Measurements from ENCODE around the gene HNRNPUL1. TPM values are rescaled to one million over a fixed set of nuclear protein-coding genes. Genes with fewer than 3 reads are reported as not detected.

Gene HNRNPUL1

DNA sequence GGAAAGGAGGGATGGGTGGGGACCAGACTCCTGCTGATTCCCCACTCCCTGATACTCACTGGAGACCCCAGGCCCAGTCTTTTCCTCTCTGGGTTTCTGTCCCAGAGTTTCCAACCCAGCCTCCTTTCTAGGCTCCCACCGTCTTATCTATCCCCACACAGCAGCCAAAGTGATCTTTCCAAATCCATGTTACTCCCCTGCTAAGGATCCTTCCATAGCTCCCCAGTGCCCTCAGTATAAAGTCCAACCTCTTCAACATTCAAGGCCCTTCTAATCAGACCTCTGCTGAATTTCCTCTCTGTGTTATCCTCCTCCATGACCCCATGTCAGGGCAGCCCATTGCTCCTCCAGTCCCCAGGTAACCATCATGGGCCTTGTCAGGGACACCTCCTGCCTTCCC is 90.9 kb downstream of the HNRNPUL1 start:
- H3K18ac ChIP-seq (ENCODE audit: low read length) = no peak overlapping the region
- no peak overlapping the region for H3K9ac ChIP-seq (ENCODE audit: low read depth, low read length, poor library complexity)
- peak overlapping the region; percentile 89 for H2AK5ac ChIP-seq (ENCODE audit: low read depth, low read length)
- H3K9me3 ChIP-seq (replicated peaks in 1 of 2; ENCODE audit: control insufficient read depth in 2 of 2, insufficient read depth in 1 of 2, low read depth in 1 of 2, low read length in 2 of 2) = peaks cover 0 to 1% of the 10 kb centered on the region in 2 donors
- no peak overlapping the region for H2BK12ac ChIP-seq (ENCODE audit: low read length)
- DNase-seq (ENCODE audit: low spot score) = no peak
- no peaks in the 10 kb centered on the region for H3K79me1 ChIP-seq (ENCODE audit: low read depth, low read length)
- H3K36me3 ChIP-seq (replicated peaks in 1 of 2; ENCODE audit: control insufficient read depth in 2 of 2, insufficient read depth in 2 of 2, low read length in 2 of 2) = no peaks in the 10 kb centered on the region
- peaks cover 0 to 37% (median 25%) of the 10 kb centered on the region in 3 experiments for H3K27me3 ChIP-seq (ENCODE audit: control insufficient read depth in 3 of 3, insufficient read depth in 3 of 3, low read depth in 1 of 3, low read length in 3 of 3)
- no peak overlapping the region for H2BK120ac ChIP-seq (ENCODE audit: low read depth, low read length)
- no peak overlapping the region for H4K8ac ChIP-seq (ENCODE audit: low read depth, low read length)
- no peak overlapping the region for H3K4ac ChIP-seq (ENCODE audit: low read length)
- H3K23ac ChIP-seq (ENCODE audit: low read depth, low read length, poor library complexity) = no peak overlapping the region
- no peak overlapping the region for H3K27ac ChIP-seq (replicated peaks; ENCODE audit: low read length)
- H3K4me3 ChIP-seq (ENCODE audit: low read length in 2 of 2) = no peak overlapping the region
- H3K4me2 ChIP-seq (ENCODE audit: insufficient read depth, low read length, poor library complexity, severe bottlenecking) = no peak overlapping the region
- H2BK15ac ChIP-seq (ENCODE audit: low read length) = no peak overlapping the region
- WGBS, 2 donors (ENCODE audit: extremely low coverage in 2 of 2, insufficient read length in 2 of 2, insufficient replicate concordance in 1 of 2) = no CpG with 5 or more reads among the region's 1 CpG
- H3K4me1 ChIP-seq (ENCODE audit: control insufficient read depth in 2 of 2, insufficient read depth in 1 of 2, low read depth in 1 of 2, low read length in 2 of 2) = peaks cover 14 to 23% of the 10 kb centered on the region in 2 donors
- H4K91ac ChIP-seq (ENCODE audit: low read depth, low read length, poor library complexity) = no peak overlapping the region
- H2BK5ac ChIP-seq (ENCODE audit: low read length) = no peak overlapping the region
- H3K14ac ChIP-seq (ENCODE audit: low read length) = no peak overlapping the region
- H2AFZ ChIP-seq (ENCODE audit: low read length) = no peak overlapping the region

- Histone ChIP-seq H2BK12ac (ENCODE audit: low read length) (no peak overlapping the region), H3K4me2 (ENCODE audit: insufficient read depth, low read length, poor library complexity, severe bottlenecking) (no peak overlapping the region), H3K9me3 (replicated peaks in 1 of 2; ENCODE audit: control insufficient read depth in 2 of 2, insufficient read depth in 1 of 2, low read depth in 1 of 2, low read length in 2 of 2) (peaks cover 0 to 1% of the 10 kb centered on the region in 2 donors), H3K27ac (replicated peaks; ENCODE audit: low read length) (no peak overlapping the region), H3K27me3 (ENCODE audit: control insufficient read depth in 3 of 3, insufficient read depth in 3 of 3, low read depth in 1 of 3, low read length in 3 of 3) (peaks cover 0 to 32% (median 25%) of the 10 kb centered on the region in 3 experiments), H2AK5ac (ENCODE audit: low read depth, low read length) (no peak overlapping the region), H4K91ac (ENCODE audit: low read depth, low read length, poor library complexity) (no peak overlapping the region), H2AFZ (ENCODE audit: low read length) (no peak overlapping the region), H2BK120ac (ENCODE audit: low read depth, low read length) (no peak overlapping the region), H3K4ac (ENCODE audit: low read length) (no peak overlapping the region), H4K8ac (ENCODE audit: low read depth, low read length) (no peak overlapping the region), H3K9ac (ENCODE audit: low read depth, low read length, poor library complexity) (no peak overlapping the region), H3K18ac (ENCODE audit: low read length) (no peak overlapping the region), H3K23ac (ENCODE audit: low read depth, low read length, poor library complexity) (no peak overlapping the region), H3K36me3 (replicated peaks in 1 of 2; ENCODE audit: control insufficient read depth in 2 of 2, insufficient read depth in 2 of 2, low read length in 2 of 2) (no peaks in the 10 kb centered on the region), H2BK5ac (ENCODE audit: low read length) (no peak overlapping the region), H3K4me1 (ENCODE audit: control insufficient read depth in 2 of 2, insufficient read depth in 1 of 2, low read depth in 1 of 2, low read length in 2 of 2) (peaks cover 12 to 20% of the 10 kb centered on the region in 2 donors), H3K79me1 (ENCODE audit: low read depth, low read length) (no peaks in the 10 kb centered on the region), H3K4me3 (ENCODE audit: low read length in 2 of 2) (no peak overlapping the region), H3K14ac (ENCODE audit: low read length) (no peak overlapping the region), H2BK15ac (ENCODE audit: low read length) (no peak overlapping the region)
- WGBS, 2 donors (ENCODE audit: extremely low coverage in 2 of 2, insufficient read length in 2 of 2, insufficient replicate concordance in 1 of 2) = no CpG with 5 or more reads among the region's 3 CpGs
- no peak for DNase-seq (ENCODE audit: low spot score)
Observed at GRCh38 chr19:41355802-41356201, 91.6 kb downstream of the HNRNPUL1 start.

DNA sequence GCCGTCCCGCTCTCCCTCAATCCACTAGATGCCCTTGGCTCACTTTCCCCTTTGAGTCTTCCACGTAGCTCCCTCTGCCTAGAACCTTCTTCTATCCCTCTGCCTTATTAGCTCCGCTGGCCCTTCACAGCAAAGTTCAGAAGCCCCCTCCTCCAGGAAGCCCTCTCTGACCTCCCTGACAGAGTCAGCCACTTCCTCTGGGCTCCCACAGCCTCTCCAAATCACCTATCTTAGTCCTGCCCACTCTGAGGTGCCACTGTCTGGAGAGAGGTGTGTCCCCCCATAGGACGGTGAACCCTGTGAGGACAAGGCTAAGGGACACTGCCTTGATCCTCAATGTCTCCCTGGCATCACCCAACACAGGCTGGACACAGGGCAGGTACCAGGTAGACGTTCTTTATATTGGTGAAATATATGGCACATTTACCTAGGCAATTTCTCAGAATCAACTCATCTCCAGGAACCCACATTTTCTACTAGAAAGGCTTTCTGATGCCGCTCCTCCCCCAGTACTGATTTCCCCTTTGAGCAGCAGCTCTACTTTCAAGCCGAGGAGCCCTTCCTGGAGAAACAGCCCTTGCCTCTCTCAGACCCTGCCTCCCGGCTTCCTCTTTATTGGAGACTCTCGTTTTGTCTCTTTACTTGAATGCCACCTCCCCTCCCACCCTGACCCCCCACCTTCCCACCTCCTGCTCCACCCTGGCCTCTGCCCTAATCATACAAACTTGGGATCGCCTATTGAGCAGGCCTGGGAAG is 93.0 kb downstream of the HNRNPUL1 start:
- Histone ChIP-seq H3K79me1 (ENCODE audit: low read depth, low read length) (no peaks in the 10 kb centered on the region), H3K14ac (ENCODE audit: low read length) (no peak overlapping the region), H3K18ac (ENCODE audit: low read length) (no peak overlapping the region), H3K4me1 (ENCODE audit: control insufficient read depth in 2 of 2, insufficient read depth in 1 of 2, low read depth in 1 of 2, low read length in 2 of 2) (peaks cover 3 to 9% of the 10 kb centered on the region in 2 donors), H3K27me3 (ENCODE audit: control insufficient read depth in 3 of 3, insufficient read depth in 3 of 3, low read depth in 1 of 3, low read length in 3 of 3) (peaks cover 0 to 19% (median 14%) of the 10 kb centered on the region in 3 experiments), H3K36me3 (replicated peaks in 1 of 2; ENCODE audit: control insufficient read depth in 2 of 2, insufficient read depth in 2 of 2, low read length in 2 of 2) (peaks cover 0 to 4% of the 10 kb centered on the region in 2 donors), H3K23ac (ENCODE audit: low read depth, low read length, poor library complexity) (no peak overlapping the region), H2AK5ac (ENCODE audit: low read depth, low read length) (peak overlapping the region; percentile 88), H3K4me2 (ENCODE audit: insufficient read depth, low read length, poor library complexity, severe bottlenecking) (no peak overlapping the region), H3K4ac (ENCODE audit: low read length) (no peak overlapping the region), H2BK12ac (ENCODE audit: low read length) (no peak overlapping the region), H2BK120ac (ENCODE audit: low read depth, low read length) (no peak overlapping the region), H2BK15ac (ENCODE audit: low read length) (no peak overlapping the region), H3K27ac (replicated peaks; ENCODE audit: low read length) (no peak overlapping the region), H3K9me3 (replicated peaks in 1 of 2; ENCODE audit: control insufficient read depth in 2 of 2, insufficient read depth in 1 of 2, low read depth in 1 of 2, low read length in 2 of 2) (peaks cover 0 to 1% of the 10 kb centered on the region in 2 donors), H3K9ac (ENCODE audit: low read depth, low read length, poor library complexity) (no peak overlapping the region), H4K8ac (ENCODE audit: low read depth, low read length) (no peak overlapping the region), H2AFZ (ENCODE audit: low read length) (no peak overlapping the region), H2BK5ac (ENCODE audit: low read length) (no peak overlapping the region), H4K91ac (ENCODE audit: low read depth, low read length, poor library complexity) (no peak overlapping the region), H3K4me3 (ENCODE audit: low read length in 2 of 2) (no peak overlapping the region)
- WGBS, 2 donors (ENCODE audit: extremely low coverage in 2 of 2, insufficient read length in 2 of 2, insufficient replicate concordance in 1 of 2) = no CpG with 5 or more reads among the region's 11 CpGs
- DNase-seq (ENCODE audit: low spot score) = no peak

Small RNA genes lying within 50 kb of the gene (small RNA-seq; reads per million reads assigned to genes)
- gene RN7SL34P (ENCODE audit: insufficient read depth) = not detected

All from neuronal stem cell (in vitro differentiated cells).